ENCODE data around the gene LCORL.
"Not testable (repeated sequence)": the region's sequence is repeated elsewhere in the genome, so short reads cannot be mapped to it uniquely, and the experiment has no call there.

LCORL gene

DNA sequence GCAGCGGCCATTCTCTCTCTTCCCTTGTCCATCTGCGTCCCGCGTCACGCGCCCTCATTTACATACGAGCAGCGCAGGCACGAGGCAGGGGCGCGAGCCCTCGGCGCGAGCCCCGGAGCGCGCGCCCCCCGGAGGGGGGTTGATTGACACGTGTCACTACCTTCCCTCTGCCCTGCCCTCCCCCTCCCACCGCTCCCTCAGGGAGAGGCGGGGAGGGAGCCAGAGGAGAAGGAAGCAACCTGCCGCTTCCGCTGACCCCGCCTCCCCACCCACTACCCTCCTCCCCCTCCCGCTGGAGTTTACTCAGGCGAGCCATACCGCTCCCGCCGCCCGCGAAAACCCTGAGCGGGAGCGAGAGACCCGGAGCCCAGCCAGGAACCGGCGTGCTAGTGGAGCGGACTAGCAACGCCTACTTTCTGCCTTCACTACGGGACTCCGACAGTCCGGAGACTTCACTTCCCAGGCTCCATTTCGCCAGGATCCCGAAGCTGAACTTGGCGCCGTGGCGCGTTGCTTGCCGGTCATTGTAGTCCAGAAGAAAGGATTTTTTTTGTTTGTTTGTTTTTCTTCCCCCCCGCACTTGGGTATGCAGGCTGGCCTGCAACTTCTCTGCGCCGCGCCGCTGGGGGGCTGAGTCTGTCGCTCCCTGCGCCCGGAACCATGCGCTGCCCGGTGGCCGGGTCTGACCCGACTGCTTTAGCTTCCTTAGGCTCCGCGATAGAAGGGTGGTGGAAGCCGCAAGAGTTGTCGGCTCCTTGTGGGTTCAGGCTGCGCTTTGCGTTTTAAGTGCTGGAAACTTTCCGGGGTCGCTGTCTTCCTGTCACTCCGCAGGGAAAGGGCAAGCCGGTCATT lies at the start of gene LCORL:
LCORL (minus strand) TSS at position 36 of the 852 bp plus-strand sequence; CDS start at position 32, 4 bp downstream.
- DNase-seq (ENCODE audit: low spot score) = peak; percentile 98

DNA sequence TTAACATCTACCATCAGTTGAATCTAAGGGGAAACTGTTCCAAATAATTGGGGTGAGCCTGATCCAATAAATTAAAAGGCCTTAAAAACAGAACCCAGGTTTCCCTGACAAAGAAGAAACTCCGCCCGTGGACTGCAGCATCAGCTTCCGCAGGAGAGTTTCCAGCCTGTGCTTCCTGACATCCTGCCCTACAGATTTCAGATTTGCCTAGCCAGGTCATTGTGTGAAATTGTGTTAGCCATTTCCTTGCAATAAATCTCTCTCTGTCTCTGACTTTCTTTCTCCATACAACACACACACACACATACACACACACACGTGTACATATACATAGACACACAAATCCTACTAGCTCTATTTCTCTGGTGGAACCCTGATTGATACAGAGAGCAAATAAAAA lies 48.3 kb upstream of the LCORL start:
- no peak for DNase-seq (ENCODE audit: low spot score)

DNA sequence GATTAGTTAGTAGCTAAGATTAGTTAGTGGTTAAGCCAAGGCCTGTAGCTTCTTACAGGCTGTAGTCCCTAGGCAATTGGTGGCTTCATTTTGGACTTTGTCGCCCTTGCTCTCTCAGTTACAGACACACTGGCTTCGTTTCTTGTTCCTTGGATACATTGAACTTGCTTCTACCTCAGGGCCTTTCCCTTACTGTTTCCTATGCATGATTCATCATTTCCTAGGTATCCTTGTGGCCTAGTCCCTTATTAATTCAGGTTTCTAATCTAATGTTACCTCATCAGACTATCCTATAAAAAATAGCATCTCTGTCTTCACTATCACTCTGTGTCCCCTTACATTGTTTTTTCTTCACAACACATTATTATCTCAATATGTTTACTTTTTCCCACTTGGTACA lies 45.5 kb upstream of the LCORL start:
- no peak for DNase-seq (ENCODE audit: low spot score)

DNA sequence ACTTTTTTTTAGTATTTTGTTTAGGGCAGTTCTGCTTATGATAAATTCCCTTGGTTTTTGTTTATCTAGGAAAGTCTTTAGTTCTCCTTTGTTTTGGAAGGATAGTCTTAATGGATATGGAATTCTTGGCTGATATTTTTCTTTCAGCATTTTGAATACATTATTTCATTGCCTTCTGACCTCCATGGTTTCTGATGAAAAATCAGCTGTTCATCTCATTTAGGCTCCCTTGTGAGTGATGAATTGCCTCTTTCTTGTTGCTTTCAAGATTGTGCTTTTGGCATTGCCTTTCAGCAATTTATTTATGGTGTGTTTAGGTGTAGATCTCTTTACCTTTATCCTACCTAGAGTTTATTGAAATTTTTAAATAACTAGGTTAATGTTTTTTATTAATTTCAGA lies 41.5 kb upstream of the LCORL start:
- no peak for DNase-seq (ENCODE audit: low spot score)

DNA sequence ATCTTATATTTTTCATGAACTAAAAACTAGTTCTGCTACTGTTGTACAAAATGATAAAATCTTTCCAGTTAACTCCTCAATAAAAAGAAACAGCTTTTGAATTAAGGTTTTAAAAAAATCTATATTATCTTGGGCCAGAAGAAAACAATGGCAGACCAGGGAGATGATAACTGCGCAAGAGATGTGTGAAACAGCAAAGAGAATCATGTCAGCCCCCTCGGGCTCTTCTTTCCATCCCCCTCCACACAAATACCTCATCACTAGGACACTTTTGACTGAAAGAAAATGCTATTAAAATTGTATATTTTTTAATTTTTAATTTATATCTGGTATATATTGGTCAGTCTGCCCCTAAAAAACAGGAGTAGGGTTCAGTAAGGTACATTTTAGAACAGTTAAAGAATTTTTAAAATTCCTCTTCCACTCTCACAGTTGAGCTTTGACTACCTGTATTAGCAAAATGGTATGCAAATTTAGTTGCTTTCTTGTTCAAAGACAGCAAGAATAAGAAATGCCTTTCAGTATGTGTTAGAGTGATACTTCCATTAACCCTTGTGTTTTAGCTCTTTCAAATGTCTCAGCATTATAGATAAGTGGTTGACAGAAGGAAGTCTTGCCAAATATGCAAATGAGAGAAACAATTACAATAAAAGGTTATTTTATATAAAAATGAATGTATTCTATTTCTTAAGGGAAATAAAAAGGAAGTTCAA lies 36.4 kb upstream of the LCORL start:
- DNase-seq (ENCODE audit: low spot score) = no peak

DNA sequence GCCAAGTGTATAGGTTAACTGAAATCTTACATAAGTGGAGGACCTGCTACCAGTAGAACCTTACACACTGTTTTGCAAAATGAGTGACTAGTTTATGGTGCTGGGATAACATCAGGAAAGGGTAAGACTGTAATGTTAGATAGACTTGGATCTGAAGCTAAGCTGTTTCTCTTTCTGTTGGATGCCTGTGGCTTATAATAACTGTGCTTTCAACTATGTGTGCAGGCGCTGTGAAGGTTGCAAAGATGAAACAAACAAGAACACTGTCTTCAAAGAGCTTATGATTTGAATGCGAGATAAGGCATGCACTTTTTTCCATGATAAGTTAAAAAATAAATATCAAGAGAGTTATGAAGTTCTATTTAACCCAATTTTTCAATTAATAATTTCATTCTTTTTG lies 34.5 kb upstream of the LCORL start:
- no peak for DNase-seq (ENCODE audit: low spot score)

DNA sequence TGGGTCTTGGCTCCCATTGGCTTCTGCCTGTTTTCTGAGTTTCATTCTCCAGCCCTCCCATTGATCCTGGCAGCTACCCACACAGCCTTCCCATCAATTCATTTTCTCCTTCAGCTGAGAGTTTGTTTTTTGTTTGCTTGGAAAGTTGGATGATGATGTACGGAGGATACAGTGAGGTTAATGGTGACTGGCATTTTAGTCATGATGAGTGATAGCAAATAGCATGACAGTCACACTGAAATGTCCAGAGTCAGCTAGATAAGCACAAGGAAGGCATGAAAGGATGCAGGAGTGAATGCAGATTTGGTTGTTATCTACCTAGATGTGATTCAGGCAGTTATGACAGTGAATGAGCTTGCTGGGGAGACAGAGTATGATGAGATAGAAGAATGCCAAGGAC lies 30.6 kb upstream of the LCORL start:
- peak; percentile 39 for DNase-seq (ENCODE audit: low spot score)

DNA sequence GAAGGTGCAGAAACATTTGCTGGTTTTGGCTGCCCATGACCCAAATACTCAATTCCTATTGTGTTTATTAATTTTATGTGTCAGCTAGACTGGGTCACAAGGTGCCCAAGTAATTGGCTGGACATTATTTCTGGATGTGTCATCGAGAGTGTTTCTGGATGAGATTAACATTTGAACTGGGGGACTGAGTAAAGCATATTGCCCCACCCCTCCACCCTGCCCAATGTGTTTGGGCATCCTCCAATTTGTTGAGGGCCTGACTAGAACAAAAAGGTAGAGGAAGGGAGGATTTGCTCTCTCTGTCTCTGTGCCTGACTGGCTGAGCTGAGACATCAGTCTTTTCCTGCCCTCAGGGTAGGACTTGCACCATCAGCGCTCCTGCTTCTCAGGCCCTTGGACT lies 29.7 kb upstream of the LCORL start:
- peak; percentile 30 for DNase-seq (ENCODE audit: low spot score)

DNA sequence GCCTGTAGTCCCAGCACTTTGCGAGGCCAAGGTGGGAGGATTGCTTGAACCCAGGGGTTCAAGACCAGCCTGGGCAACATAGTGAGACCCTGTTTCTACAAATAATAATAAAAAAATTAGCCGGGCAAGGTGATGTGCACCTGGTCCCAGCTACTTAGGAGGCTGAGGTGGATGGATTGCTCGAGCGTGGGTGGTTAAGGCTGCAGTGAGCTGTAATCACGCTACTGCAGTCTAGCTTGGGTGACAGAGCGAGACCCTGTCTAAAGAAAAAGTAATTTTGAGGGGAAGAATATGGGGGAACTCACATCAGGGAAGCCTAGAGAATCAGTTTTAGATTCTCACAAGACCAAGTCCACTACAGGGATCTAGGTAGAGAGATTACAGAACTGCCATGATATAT lies 28.9 kb upstream of the LCORL start:
- no peak for DNase-seq (ENCODE audit: low spot score)

DNA sequence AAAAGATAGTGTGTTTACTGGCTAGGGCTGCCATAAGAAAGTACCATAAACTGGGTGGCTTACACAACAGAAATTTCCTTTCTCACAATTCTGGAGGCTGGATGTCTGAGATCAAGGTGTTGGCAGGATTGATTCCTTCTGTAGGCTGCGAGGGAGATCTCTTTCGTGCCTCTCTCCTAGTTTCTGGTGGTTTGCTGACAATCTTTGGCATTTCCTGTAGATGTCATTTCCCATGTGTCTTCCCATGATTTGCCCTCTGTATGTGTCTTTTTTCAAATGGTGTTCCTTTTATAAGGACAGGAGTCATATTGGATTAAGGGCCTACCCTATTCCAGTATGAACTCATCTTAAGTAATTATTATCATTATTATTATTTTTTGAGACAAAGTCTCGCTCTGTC lies 27.9 kb upstream of the LCORL start:
- no peak for DNase-seq (ENCODE audit: low spot score)

DNA sequence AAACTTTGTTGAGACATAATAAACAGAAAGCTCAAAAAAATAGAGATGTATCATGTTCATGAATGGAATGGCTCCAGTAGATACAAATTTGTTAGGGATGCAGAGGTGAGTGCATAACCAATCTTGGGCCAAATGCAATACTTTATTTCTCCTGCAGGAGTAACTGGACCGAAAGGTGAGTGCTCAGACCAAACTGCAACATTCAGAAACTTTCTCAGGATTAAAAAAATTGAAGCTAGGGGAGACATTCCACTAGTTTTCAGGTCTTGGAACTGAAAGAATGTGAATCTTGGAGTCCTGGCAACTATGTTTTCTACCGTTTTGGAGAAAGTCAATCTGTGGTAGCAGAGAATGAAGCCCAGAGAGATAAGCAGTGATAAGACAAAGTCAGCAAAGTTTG lies 21.2 kb upstream of the LCORL start:
- peak; percentile 27 for DNase-seq (ENCODE audit: low spot score)

DNA sequence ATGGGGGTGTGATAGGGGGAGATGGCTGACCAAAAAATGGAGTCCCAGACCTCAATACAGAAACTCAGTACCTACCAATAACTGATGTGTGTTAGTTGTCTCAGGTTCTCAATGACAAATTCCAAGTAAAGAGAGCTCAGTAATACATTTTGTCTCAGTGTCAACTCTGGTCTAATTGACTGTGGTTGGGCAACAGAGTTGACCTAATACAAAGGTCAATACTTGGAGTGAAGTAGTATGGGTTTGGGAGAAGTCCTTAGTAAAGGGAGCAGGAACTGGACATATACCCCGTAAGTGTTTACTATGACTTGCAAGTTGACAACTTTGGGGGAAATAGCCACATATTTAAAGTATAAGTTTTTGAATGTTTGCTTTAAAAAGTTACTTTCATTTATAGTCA lies 20.5 kb upstream of the LCORL start:
- no peak for DNase-seq (ENCODE audit: low spot score)

DNA sequence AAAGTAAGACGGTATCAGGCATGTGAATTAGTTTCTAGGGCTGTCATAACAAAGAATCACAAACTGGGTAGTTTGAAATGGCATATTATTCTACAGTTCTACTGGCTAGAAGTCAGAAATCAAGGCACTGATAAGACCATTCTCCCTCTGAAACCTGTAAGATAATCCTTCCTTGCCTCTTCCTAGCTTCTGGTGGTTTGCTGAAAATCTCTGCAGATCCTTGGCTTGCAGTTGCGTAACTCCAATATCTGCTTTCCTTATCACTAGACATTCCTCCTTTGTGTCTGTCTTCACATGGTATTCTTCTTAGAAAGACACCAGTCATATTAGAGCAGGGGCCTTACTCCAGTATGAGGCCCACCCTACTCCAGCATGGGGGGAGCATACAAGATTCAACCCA lies 19.6 kb upstream of the LCORL start:
- DNase-seq (ENCODE audit: low spot score) = no peak

DNA sequence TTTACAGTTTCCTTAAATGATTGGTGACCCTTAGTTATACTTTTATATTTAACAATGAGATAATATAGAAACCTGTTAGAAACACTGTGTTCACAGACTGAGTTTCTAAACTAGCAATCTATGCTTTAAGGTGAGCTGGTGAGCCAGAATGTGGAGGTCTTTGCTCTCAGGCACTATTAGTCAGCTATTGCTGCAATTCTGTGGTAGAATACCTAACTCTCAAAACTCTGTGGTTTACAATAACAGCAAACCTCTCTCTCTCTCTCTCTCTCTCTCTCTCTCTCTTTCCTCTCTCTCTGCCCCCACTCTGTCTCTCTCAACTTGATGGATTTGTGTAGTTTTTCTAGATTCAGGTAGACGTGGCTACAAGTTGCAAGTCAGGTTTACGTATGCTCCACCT lies 17.6 kb upstream of the LCORL start:
- DNase-seq (ENCODE audit: low spot score) = no peak

DNA sequence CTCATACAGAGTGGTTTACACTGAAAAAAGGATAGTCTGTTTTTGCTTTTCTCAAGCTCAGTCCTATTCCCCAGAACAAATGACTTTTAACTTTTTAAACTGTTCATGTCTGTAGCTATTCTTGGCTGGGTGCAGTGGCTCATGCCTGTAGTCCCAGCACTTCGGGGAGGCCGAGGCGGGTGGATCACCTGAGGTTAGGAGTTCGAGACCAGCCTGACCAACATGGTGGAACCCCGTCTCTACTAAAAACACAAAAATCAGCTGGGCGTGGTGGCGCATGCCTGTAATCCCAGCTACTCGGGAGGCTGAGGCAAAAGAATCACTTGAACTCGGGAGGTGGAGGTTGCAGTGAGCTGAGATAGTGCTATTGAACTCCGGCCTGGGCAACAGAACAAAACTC lies 14.8 kb upstream of the LCORL start:
- DNase-seq (ENCODE audit: low spot score) = not testable (repeated sequence)

DNA sequence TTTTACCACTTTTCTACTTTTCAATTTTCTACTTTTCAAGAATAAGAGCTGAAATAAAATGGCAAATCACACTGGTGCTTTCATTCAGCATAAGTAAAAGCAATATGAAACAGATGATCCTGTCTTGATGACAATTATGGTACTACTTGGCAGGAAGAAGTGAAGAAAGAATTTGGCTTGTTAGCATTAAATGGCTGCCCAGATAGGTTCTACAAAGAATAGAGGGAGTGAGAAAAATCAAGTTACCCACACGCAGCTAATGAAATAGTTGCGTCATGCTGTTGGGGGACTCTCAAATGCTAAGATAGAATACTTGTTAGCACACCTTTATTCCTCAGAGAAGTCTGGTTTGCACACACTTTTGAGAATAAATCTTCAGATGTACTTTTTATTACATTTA lies 12.5 kb upstream of the LCORL start:
- no peak for DNase-seq (ENCODE audit: low spot score)

DNA sequence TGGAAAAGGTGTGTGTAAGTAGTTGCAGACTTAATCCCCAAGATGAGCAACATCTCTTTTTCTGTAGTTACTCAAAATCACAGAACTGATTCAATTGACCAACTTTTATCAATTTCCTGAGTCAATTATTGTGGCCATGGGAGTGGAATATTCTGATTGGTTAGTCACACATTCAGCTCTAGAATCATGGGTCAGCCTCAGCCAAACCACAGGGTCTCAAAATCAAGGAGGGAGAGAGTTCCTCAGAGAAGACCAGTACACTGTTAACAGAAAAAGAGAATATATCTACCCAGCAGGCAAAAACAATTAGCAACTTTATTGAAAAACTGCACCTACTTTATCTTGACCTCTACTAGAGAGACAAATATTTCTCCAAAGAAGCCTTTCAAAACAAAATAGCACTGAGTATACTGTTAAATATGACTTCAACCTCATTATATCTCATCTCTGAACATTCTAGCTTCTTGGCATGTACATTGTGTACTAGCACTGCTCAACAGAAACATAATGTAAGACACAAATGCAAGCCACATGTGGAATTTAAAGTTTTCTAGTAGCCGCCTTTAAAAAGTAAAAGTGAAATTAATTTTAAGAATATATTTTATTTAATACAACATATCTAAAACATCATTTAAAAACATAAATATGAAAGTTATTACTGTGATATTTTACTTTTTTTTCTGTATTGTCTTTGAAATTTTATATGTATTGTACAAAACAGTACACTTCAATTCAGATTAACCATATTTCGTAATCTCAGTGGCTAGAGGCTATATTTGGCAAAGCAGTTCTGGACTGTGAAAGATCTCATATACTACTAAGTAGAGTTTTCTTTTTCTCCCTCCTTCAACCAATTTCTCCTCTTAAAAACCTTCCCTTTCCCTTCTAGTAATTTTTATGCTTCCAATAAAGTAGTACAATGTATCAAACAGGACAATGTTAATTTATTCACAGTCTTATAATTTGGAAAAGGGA lies 11.8 kb upstream of the LCORL start:
- no peak for DNase-seq (ENCODE audit: low spot score)

DNA sequence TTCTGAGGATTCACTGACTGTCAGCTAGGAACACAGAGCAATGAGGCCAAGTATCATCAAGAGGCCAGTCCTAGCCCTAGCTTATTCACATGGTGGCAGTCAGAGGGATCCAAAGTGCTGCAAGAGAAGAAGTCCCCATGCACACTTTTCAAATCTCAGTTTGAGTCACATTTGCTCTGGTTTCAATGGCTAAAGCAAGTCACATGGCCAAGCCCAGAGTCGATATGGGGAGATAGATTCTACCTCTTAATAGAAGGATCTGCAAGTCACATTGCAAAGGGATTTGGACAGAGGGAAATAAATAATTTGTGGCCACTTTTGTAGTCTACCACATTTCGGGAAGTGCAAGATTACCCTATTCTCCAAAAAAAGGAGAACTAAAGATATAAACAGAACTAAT lies 3.7 kb upstream of the LCORL start:
- DNase-seq (ENCODE audit: low spot score) = no peak

DNA sequence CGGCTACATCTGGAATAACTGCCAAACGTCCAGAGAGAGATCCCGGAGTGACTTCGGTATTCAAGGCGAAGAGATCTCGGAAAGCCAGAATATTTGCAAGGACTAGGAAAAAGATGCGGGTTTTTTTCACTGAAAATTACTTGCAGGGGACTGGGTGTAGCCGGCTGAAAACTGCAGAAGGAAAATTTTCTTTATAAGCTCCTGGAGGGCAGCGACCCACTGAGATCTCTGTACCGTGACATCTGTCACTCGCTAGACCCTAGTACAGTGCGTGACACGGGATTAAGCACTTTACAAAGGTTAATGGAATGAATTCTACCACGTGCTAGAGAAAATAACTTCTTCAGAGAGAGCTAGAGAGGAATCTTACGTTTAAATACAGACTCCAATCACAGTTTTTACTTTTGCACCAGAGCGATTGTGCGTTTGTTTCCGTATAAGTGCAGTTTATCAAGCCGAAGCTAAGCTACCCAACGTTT lies 1.1 kb upstream of the LCORL start:
- DNase-seq (ENCODE audit: low spot score) = no peak

DNA sequence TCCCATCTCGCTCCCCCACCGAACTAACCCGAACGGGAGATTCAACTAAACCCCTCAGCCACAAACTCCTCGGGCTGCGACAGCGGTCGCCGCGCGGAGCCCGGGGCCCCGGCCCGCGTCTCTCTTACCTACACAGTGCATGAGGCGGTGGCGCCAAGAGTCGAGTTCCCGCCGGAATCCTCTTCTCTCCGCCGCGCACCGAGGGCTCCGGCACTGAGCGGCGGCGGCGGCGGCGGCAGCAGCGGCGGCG lies 160 bp downstream of the LCORL start:
- DNase-seq (ENCODE audit: low spot score) = no peak

DNA sequence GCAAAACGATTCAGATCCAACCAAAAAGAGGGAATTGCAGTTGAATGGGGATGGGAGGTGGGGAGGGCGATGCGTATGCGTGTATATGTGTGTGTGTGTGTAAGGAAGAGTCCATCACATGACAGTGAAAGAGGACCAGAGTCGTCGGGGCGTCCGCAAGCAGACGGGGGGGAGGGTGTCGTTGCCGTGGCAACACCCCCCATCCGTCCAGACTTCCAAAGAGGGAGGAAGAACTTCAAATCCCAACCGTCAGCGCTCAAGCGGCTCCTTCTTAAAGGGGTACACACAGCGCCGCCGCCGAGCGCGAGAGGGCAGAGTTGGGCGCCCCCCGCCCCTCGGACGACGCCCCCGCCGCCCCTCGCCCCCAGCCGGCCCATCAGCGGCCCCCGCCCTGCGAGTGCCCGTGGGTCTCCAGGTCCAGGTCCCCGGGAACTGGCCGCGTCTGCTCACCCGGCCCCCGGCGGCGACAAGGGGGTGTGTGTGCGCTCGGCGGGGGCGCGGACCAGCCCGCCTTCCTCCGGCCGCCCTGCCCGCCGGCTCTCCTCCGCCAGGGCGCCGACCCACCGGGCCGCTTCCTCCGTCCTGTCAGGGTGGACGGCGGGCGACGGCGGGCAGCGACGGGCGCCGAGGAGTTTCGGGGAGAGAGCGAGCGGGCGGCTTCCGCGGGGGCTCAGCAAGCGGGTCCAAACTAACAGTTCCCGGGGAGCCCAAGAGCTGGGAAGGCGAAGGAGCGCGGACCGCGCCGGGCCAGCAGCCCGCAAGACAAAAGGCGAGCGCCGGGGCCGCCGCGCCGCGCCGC lies 685 bp downstream of the LCORL start:
- DNase-seq (ENCODE audit: low spot score) = peak; percentile 92
